ENCODE results near the gene MGAT3. TPM values are rescaled to one million over a fixed set of nuclear protein-coding genes. Genes with fewer than 3 reads are reported as not detected.

Gene MGAT3
- total and polyA plus RNA-seq, 2 of the 13 experiments (the other 11 are each of a cell fraction or from before 2014, with no cell fraction given) = 0.11 to 0.15 TPM

DNA sequence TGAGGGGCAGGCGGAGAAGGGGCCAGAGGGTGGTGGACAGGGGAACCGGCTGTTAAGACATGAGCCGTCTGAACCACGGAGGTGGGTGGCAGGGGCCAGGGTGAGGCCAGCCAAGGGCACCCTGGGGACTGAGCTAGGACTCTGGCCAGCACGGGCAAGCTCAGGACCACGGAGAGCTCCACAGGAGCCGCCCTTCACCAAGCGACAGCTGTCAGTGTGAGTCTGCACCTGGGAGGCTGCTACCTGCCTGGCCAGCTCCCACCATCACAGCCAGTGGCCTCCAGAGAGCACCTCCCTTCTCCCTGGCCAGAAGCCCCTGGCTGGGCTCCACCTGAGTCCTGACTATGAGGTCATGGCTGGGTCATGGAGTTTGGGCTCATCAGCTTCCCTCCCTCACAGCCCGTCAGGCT is 21.6 kb downstream of the MGAT3 start (continued):
- no peak for TF ChIP-seq HMGA1 (CRISPR knock-in tag; conservative IDR thresholded peaks at IDR 0.05)
- TF ChIP-seq HNF4G (IDR thresholded peaks at IDR 0.05; ENCODE audit: borderline replicate concordance, low read depth, low read length) = no peak
- no peak for TF ChIP-seq HNF4G (CRISPR knock-in tag; IDR thresholded peaks at IDR 0.05; ENCODE audit: borderline replicate concordance, low read depth)
- peak; percentile 69; the same call in 1 of the 2 replicates for TF ChIP-seq ZNF256 (CRISPR knock-in tag; conservative IDR thresholded peaks at IDR 0.05)
- no peak for TF ChIP-seq FIP1L1 (IDR thresholded peaks at IDR 0.05; ENCODE audit: borderline replicate concordance, insufficient read depth, low read depth, low read length)
- 0 out of 2 replicates have a peak, but pooled peaks have one; percentile 75 for TF ChIP-seq PRMT3 (CRISPR knock-in tag; IDR thresholded peaks at IDR 0.05; ENCODE audit: borderline replicate concordance, low read depth)
- no peak for TF ChIP-seq ZNF782 (CRISPR knock-in tag; IDR thresholded peaks at IDR 0.05; ENCODE audit: borderline replicate concordance)
- TF ChIP-seq, protein P1, sequence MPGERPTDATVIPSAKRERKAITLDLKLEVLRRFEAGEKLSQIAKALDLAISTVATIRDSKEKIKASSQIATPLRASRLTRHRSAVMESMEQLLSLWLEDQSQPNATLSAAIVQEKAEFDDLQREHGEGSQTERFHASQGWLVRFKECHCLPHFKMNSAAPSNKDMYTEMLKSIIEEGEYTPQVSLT (CRISPR knock-in tag; IDR thresholded peaks at IDR 0.05; ENCODE audit: borderline replicate concordance, low read depth) = no peak
- TF ChIP-seq, protein P2, sequence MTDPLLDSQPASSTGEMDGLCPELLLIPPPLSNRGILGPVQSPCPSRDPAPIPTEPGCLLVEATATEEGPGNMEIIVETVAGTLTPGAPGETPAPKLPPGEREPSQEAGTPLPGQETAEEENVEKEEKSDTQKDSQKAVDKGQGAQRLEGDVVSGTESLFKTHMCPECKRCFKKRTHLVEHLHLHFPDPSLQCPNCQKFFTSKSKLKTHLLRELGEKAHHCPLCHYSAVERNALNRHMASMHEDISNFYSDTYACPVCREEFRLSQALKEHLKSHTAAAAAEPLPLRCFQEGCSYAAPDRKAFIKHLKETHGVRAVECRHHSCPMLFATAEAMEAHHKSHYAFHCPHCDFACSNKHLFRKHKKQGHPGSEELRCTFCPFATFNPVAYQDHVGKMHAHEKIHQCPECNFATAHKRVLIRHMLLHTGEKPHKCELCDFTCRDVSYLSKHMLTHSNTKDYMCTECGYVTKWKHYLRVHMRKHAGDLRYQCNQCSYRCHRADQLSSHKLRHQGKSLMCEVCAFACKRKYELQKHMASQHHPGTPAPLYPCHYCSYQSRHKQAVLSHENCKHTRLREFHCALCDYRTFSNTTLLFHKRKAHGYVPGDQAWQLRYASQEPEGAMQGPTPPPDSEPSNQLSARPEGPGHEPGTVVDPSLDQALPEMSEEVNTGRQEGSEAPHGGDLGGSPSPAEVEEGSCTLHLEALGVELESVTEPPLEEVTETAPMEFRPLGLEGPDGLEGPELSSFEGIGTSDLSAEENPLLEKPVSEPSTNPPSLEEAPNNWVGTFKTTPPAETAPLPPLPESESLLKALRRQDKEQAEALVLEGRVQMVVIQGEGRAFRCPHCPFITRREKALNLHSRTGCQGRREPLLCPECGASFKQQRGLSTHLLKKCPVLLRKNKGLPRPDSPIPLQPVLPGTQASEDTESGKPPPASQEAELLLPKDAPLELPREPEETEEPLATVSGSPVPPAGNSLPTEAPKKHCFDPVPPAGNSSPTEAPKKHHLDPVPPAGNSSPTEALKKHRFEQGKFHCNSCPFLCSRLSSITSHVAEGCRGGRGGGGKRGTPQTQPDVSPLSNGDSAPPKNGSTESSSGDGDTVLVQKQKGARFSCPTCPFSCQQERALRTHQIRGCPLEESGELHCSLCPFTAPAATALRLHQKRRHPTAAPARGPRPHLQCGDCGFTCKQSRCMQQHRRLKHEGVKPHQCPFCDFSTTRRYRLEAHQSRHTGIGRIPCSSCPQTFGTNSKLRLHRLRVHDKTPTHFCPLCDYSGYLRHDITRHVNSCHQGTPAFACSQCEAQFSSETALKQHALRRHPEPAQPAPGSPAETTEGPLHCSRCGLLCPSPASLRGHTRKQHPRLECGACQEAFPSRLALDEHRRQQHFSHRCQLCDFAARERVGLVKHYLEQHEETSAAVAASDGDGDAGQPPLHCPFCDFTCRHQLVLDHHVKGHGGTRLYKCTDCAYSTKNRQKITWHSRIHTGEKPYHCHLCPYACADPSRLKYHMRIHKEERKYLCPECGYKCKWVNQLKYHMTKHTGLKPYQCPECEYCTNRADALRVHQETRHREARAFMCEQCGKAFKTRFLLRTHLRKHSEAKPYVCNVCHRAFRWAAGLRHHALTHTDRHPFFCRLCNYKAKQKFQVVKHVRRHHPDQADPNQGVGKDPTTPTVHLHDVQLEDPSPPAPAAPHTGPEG (CRISPR knock-in tag; IDR thresholded peaks at IDR 0.05) = 0 out of 2 replicates have a peak, but pooled peaks have one; percentile 39
- TF ChIP-seq SRY (CRISPR knock-in tag; IDR thresholded peaks at IDR 0.05) = peak; percentile 89; the same call in 1 of the 2 replicates
- TF ChIP-seq WIZ (CRISPR knock-in tag; IDR thresholded peaks at IDR 0.05) = peak; percentile 90
- TF ChIP-seq, protein P3, sequence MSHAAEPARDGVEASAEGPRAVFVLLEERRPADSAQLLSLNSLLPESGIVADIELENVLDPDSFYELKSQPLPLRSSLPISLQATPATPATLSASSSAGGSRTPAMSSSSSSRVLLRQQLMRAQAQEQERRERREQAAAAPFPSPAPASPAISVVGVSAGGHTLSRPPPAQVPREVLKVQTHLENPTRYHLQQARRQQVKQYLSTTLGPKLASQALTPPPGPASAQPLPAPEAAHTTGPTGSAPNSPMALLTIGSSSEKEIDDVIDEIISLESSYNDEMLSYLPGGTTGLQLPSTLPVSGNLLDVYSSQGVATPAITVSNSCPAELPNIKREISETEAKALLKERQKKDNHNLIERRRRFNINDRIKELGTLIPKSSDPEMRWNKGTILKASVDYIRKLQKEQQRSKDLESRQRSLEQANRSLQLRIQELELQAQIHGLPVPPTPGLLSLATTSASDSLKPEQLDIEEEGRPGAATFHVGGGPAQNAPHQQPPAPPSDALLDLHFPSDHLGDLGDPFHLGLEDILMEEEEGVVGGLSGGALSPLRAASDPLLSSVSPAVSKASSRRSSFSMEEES (CRISPR knock-in tag; IDR thresholded peaks at IDR 0.05) = peak; percentile 79
- peak; percentile 90 for TF ChIP-seq ZSCAN21 (CRISPR knock-in tag; IDR thresholded peaks at IDR 0.05; ENCODE audit: borderline replicate concordance)
- TF ChIP-seq, protein P4, sequence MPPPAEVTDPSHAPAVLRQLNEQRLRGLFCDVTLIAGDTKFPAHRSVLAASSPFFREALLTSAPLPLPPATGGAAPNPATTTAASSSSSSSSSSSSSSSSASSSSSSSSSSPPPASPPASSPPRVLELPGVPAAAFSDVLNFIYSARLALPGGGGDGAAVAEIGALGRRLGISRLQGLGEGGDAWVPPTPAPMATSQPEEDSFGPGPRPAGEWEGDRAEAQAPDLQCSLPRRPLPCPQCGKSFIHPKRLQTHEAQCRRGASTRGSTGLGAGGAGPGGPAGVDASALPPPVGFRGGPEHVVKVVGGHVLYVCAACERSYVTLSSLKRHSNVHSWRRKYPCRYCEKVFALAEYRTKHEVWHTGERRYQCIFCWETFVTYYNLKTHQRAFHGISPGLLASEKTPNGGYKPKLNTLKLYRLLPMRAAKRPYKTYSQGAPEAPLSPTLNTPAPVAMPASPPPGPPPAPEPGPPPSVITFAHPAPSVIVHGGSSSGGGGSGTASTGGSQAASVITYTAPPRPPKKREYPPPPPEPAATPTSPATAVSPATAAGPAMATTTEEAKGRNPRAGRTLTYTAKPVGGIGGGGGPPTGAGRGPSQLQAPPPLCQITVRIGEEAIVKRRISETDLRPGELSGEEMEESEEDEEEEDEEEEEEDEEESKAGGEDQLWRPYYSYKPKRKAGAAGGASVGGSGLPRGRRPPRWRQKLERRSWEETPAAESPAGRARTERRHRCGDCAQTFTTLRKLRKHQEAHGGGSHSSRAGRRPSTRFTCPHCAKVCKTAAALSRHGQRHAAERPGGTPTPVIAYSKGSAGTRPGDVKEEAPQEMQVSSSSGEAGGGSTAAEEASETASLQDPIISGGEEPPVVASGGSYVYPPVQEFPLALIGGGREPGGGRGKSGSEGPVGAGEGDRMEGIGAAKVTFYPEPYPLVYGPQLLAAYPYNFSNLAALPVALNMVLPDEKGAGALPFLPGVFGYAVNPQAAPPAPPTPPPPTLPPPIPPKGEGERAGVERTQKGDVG (CRISPR knock-in tag; IDR thresholded peaks at IDR 0.05; ENCODE audit: borderline replicate concordance) = no peak
- TF ChIP-seq ZNF816 (CRISPR knock-in tag; IDR thresholded peaks at IDR 0.05; ENCODE audit: borderline replicate concordance) = no peak
- peak; percentile 80 for TF ChIP-seq IKZF4 (CRISPR knock-in tag; IDR thresholded peaks at IDR 0.05; ENCODE audit: borderline replicate concordance, low read depth, not compliant biosample characterization)
- TF ChIP-seq MIXL1 (CRISPR knock-in tag; IDR thresholded peaks at IDR 0.05) = 0 out of 2 replicates have a peak, but pooled peaks have one; percentile 61
- no peak for TF ChIP-seq KDM5A (IDR thresholded peaks at IDR 0.05; ENCODE audit: borderline replicate concordance, low read length)
